ENCODE data around the gene SAA1. TPM values are rescaled to one million over a fixed set of nuclear protein-coding genes. Genes with fewer than 3 reads are reported as not detected.
A peak's percentile ranks its signal among the peaks of the same experiment; 100 is the strongest.

SAA1 gene
- 2.8 and 5.8 TPM in 2 replicates for total RNA-seq

- Histone ChIP-seq H3K27me3 (ENCODE audit: control insufficient read depth, insufficient read depth, low read length) (no peaks in the 10 kb centered on the region), H3K36me3 (ENCODE audit: control insufficient read depth, insufficient read depth, low read length) (no peaks in the 10 kb centered on the region), H3K4me3 (ENCODE audit: low read depth, low read length) (no peak within 1 kb of the TSS)
- DNase-seq (ENCODE audit: low read depth) = peak; percentile 16
- TF ChIP-seq CTCF (IDR thresholded peaks at IDR 0.05; ENCODE audit: insufficient read depth, low read length, poor library complexity, severe bottlenecking) = no peak
Observed at GRCh38 chr11:18265949-18266348, at the start of gene SAA1. Gene SAA1, plus strand, starts transcription at chr11:18266264. Its CDS starts 624 bp downstream, at chr11:18266888.

- Histone ChIP-seq H3K4me3 (ENCODE audit: low read depth, low read length) (no peak overlapping the region), H3K36me3 (ENCODE audit: control insufficient read depth, insufficient read depth, low read length) (no peaks in the 10 kb centered on the region), H3K27me3 (ENCODE audit: control insufficient read depth, insufficient read depth, low read length) (no peaks in the 10 kb centered on the region)
- DNase-seq (ENCODE audit: low read depth) = no peak
- TF ChIP-seq CTCF (IDR thresholded peaks at IDR 0.05; ENCODE audit: insufficient read depth, low read length, poor library complexity, severe bottlenecking) = no peak
Observed at GRCh38 chr11:18221274-18221876, 44.7 kb upstream of the SAA1 start.

GRCh38 chr11:18222814-18223421, 43.1 kb upstream of the SAA1 start:
- Histone ChIP-seq H3K36me3 (ENCODE audit: control insufficient read depth, insufficient read depth, low read length) (no peaks in the 10 kb centered on the region), H3K4me3 (ENCODE audit: low read depth, low read length) (no peak overlapping the region), H3K27me3 (ENCODE audit: control insufficient read depth, insufficient read depth, low read length) (no peaks in the 10 kb centered on the region)
- no peak for TF ChIP-seq CTCF (IDR thresholded peaks at IDR 0.05; ENCODE audit: insufficient read depth, low read length, poor library complexity, severe bottlenecking)
- DNase-seq (ENCODE audit: low read depth) = no peak

- DNase-seq (ENCODE audit: low read depth) = no peak
- H3K36me3 ChIP-seq (ENCODE audit: control insufficient read depth, insufficient read depth, low read length) = no peaks in the 10 kb centered on the region
- TF ChIP-seq CTCF (IDR thresholded peaks at IDR 0.05; ENCODE audit: insufficient read depth, low read length, poor library complexity, severe bottlenecking) = no peak
- no peaks in the 10 kb centered on the region for H3K27me3 ChIP-seq (ENCODE audit: control insufficient read depth, insufficient read depth, low read length)
- H3K4me3 ChIP-seq (ENCODE audit: low read depth, low read length) = no peak overlapping the region
Observed at GRCh38 chr11:18223591-18224387, 42.3 kb upstream of the SAA1 start.

- Histone ChIP-seq H3K27me3 (ENCODE audit: control insufficient read depth, insufficient read depth, low read length) (no peaks in the 10 kb centered on the region), H3K36me3 (ENCODE audit: control insufficient read depth, insufficient read depth, low read length) (no peaks in the 10 kb centered on the region), H3K4me3 (ENCODE audit: low read depth, low read length) (no peak overlapping the region)
- TF ChIP-seq CTCF (IDR thresholded peaks at IDR 0.05; ENCODE audit: insufficient read depth, low read length, poor library complexity, severe bottlenecking) = no peak
- DNase-seq (ENCODE audit: low read depth) = no peak
Observed at GRCh38 chr11:18225913-18226312, 40.2 kb upstream of the SAA1 start.

Data from kidney epithelial cell (primary cell).